Neural progenitor cell (in vitro differentiated cells): ENCODE measurements around the gene POU6F2.

Source experiments
- CTCF ChIP-seq: fragments of 200-600 bp; sonication (generic); IDR thresholded peaks from 2 replicates; pipeline ENCODE4 v1.5.1; 2017; ENCODE audit warnings: antibody characterized with exemption, mild to moderate bottlenecking
- EZH2phosphoT487 ChIP-seq: fragments of 200-600 bp; sonication (generic); IDR thresholded peaks from 2 replicates; pipeline ENCODE4 v1.6.1; 2017; ENCODE audit warnings: antibody characterized with exemption

DNA sequence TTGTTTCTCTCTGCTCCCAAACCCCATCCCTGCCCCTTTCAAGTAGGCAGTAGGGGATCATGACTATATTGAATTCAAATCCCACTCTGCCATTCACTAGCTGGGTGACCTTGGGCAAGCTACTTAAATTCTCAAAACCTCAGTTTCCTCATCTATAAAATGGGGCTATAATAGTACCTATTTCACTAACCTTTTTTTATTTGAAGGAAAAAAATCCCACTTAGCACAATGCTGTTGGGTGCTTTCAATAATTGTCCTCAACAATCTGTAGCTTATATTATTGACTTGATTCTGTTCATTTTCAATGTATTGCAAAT lies 398.1 kb downstream of the POU6F2 start:
- TF ChIP-seq EZH2phosphoT487 (no peak), CTCF (no peak)
